ENCODE data around the gene LRRC3C.

- TF ChIP-seq CTCF (IDR thresholded peaks at IDR 0.05) (no peak), POLR2A (IDR thresholded peaks at IDR 0.05) (no peak)
Observed at GRCh38 chr17:39974433-39974832, 46.9 kb downstream of the LRRC3C start.
